WTC11 (cell line): Measurements from ENCODE around the gene CCDC178. TPM values are rescaled to one million over a fixed set of nuclear protein-coding genes. Genes with fewer than 3 reads are reported as not detected.

ENCODE experiments used
- ATAC-seq: fragments of 200-7000 bp; cut with Tn5 transposase; 2 replicates; pipeline ENCODE4 v1.10.0; 2021; ENCODE audit warnings: mild to moderate bottlenecking, moderate library complexity
- CTCF ChIA-PET: fragments of 300-600 bp; sonication (Branson Sonifier 250); formaldehyde crosslinking; loops from one replicate; lab custom pipeline; 2021; ENCODE audit warnings: antibody characterized with exemption; lab: Charles Lee
- POLR2A ChIA-PET: fragments of 350-600 bp; sonication (Branson Sonifier 250); formaldehyde crosslinking; loops from one replicate; lab custom pipeline; 2021; ENCODE audit warnings: antibody characterized with exemption; lab: Charles Lee
- DNase-seq: peaks from one replicate; pipeline ENCODE4 v3.0.0; 2021; ENCODE audit warnings: low spot score
- H3K27ac Mint-ChIP-seq: 2 replicates; pipeline ENCODE4 v1.8.0; 2021; ENCODE audit warnings: mixed read lengths
- H3K27me3 Mint-ChIP-seq: 2 replicates; pipeline ENCODE4 v1.8.0; 2021; ENCODE audit warnings: low read depth, mild to moderate bottlenecking, moderate library complexity, mixed read lengths
- H3K36me3 Mint-ChIP-seq: 2 replicates; pipeline ENCODE4 v1.8.0; 2021; ENCODE audit warnings: mixed read lengths
- H3K4me1 Mint-ChIP-seq: 2 replicates; pipeline ENCODE4 v1.8.0; 2022; ENCODE audit warnings: mixed read lengths
- H3K4me3 Mint-ChIP-seq: 2 replicates; pipeline ENCODE4 v1.8.0; 2021; ENCODE audit warnings: mild to moderate bottlenecking, moderate library complexity, mixed read lengths
- H3K9me3 Mint-ChIP-seq: 2 replicates; pipeline ENCODE4 v1.8.0; 2021; ENCODE audit warnings: mixed read lengths
- ATF3 ChIP-seq: sonication (generic); formaldehyde crosslinking; conservative IDR thresholded peaks from 2 replicates; pipeline ENCODE4 v1.8.1; 2022; ENCODE audit warnings: mild to moderate bottlenecking, missing genetic modification reagents
- CTCF ChIP-seq: fragments of 200-600 bp; IDR thresholded peaks from 2 replicates; pipeline ENCODE4 v1.8.0; 2022; ENCODE audit warnings: antibody characterized with exemption
- E2F1 ChIP-seq: sonication (generic); formaldehyde crosslinking; IDR thresholded peaks from 2 replicates; pipeline ENCODE4 v1.8.0; 2022; ENCODE audit warnings: mild to moderate bottlenecking, missing genetic modification reagents
- ERG ChIP-seq: fragments of 250-450 bp; sonication (Bioruptor Pico); IDR thresholded peaks from 2 replicates; pipeline ENCODE4 v1.8.0; 2021; ENCODE audit warnings: mild to moderate bottlenecking
- FOXJ3 ChIP-seq: sonication (generic); formaldehyde crosslinking; IDR thresholded peaks from 2 replicates; pipeline ENCODE4 v1.9.0; 2021; ENCODE audit warnings: missing genetic modification reagents, mild to moderate bottlenecking, borderline replicate concordance
- PREB ChIP-seq: sonication (generic); formaldehyde crosslinking; IDR thresholded peaks from 2 replicates; pipeline ENCODE4 v1.8.1; 2022; ENCODE audit warnings: mild to moderate bottlenecking, missing genetic modification reagents, moderate library complexity, borderline replicate concordance
- RORB ChIP-seq: fragments of 250-450 bp; sonication (Bioruptor Pico); IDR thresholded peaks from 2 replicates; pipeline ENCODE4 v1.9.0; 2021; ENCODE audit warnings: mild to moderate bottlenecking
- TP53 ChIP-seq: sonication (generic); formaldehyde crosslinking; IDR thresholded peaks from 2 replicates; pipeline ENCODE4 v1.8.1; 2023; ENCODE audit warnings: mild to moderate bottlenecking, missing genetic modification reagents
- ZBTB21 ChIP-seq: sonication (generic); formaldehyde crosslinking; IDR thresholded peaks from 2 replicates; pipeline ENCODE4 v1.8.1; 2023; ENCODE audit warnings: mild to moderate bottlenecking, missing genetic modification reagents, borderline replicate concordance
- ZBTB43 ChIP-seq: sonication (generic); formaldehyde crosslinking; IDR thresholded peaks from 2 replicates; pipeline ENCODE4 v1.8.1; 2023; ENCODE audit warnings: mild to moderate bottlenecking, missing genetic modification reagents
- ZNF396 ChIP-seq: fragments of 250-450 bp; sonication (Bioruptor Pico); IDR thresholded peaks from 2 replicates; pipeline ENCODE4 v1.8.0; 2021; ENCODE audit warnings: mild to moderate bottlenecking, moderate library complexity, borderline replicate concordance
- total RNA-seq: library from RNA; stranded (reverse); gene quantifications from 3 replicates; pipeline ENCODE4 v1.2.3, GENCODE V29; 2021
- TF ChIP-seq, protein P1 (sequence below): fragments of 250-450 bp; sonication (Bioruptor Pico); conservative IDR thresholded peaks from 2 replicates; pipeline ENCODE4 v1.9.0; 2021; ENCODE audit warnings: mild to moderate bottlenecking

Gene CCDC178
- total RNA-seq, 1 experiment from 2014 or later: 0.20 TPM

GRCh38 chr18:33472509-33472908 is 32.0 kb upstream of the CCDC178 start (continued):
- TF ChIP-seq PREB (CRISPR knock-in tag) (no peak), ZBTB21 (CRISPR knock-in tag) (no peak), RORB (CRISPR knock-in tag) (no peak), TP53 (CRISPR knock-in tag) (no peak), ZBTB43 (CRISPR knock-in tag) (no peak), ERG (CRISPR knock-in tag) (no peak), FOXJ3 (CRISPR knock-in tag) (no peak), E2F1 (CRISPR knock-in tag) (no peak)
- TF ChIP-seq, protein P1, sequence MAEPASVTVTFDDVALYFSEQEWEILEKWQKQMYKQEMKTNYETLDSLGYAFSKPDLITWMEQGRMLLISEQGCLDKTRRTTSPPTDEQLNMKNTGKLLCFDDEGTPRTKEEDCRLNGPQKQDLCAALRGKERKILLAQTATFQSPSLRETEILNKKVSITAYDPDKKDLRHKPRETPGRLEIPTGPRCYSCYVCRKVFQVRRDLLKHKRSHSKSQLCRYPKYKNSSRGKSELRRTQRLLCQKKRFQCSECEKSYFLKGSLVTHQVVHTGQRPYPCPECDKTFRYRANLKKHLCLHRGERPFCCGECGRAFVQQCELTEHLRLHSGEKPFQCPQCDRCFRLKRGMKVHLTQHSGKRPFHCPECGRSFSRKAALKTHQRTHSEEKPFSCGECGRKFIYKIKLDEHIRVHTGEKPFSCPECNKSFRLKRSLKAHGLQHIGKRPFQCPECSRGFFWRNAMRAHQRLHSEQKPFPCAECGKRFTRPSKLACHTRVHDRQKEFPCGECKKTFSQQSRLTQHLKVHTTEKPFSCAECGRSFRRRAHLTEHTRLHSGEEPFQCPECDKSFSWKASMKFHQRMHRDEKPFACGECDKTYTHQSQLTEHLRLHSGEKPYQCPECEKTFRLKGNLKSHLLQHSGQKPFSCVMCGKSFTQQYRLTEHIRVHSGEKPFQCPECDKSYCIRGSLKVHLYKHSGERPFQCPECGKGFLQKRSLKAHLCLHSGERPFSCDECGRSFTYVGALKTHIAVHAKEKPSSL (CRISPR knock-in tag): no peak

DNA sequence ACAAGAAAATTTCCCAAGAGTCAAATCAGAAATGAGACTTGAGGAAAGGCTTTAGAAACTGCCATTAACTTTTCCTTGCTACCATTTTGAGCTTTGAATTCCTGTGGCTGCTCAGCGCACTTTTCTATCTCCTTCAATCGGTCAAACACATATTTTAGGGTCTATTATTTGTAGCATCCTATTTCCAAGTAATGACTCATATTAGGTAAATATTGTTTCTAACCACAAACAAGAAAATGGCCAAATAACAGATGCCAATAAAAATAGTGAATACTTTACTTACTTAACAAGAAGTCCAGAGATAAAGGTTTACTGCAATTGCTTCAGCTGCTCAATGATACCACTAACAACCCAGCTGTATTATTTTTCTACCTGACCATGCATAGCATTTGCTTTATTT is 29.7 kb upstream of the CCDC178 start:
- Mint-ChIP-seq H3K4me1 (peaks cover 24% of the 10 kb centered on the region), H3K9me3 (no peaks in the 10 kb centered on the region), H3K27ac (no peak overlapping the region), H3K36me3 (no peaks in the 10 kb centered on the region), H3K4me3 (no peak overlapping the region), H3K27me3 (no peaks in the 10 kb centered on the region)
- DNase-seq (no peak), ATAC-seq (no peak)
- ChIA-PET CTCF (interaction anchor here (1.6 kb wide), 1 partner anchor 238 kb away, joined by 9 read pairs; no protein-coding TSS in a partner anchor), POLR2A (no interaction called here)
- TF ChIP-seq ZBTB43 (CRISPR knock-in tag) (no peak), ATF3 (no peak), PREB (CRISPR knock-in tag) (no peak), CTCF (no peak), ZNF396 (CRISPR knock-in tag) (no peak)
